Osteoblast (primary cell): ENCODE data around the gene CTTN. TPM values are rescaled to one million over a fixed set of nuclear protein-coding genes. Genes with fewer than 3 reads are reported as not detected.
A peak's percentile ranks its signal among the peaks of the same experiment; 100 is the strongest.

Experiments
- DNase-seq: peaks from one replicate; pipeline ENCODE4 v3.0.0; 2011; ENCODE audit warnings: low spot score, mixed read lengths; ENCODE audit not compliant: insufficient read length; ENCODE audit errors: missing footprints
- H2AFZ ChIP-seq: 2 replicates; pipeline ENCODE4 v1.6.0; 2011; ENCODE audit warnings: mild to moderate bottlenecking, low read length
- H3K27ac ChIP-seq: 2 replicates; pipeline ENCODE4 v1.5.1; 2011; ENCODE audit warnings: mild to moderate bottlenecking, low read depth, low read length, moderate library complexity
- H3K27me3 ChIP-seq: 2 replicates; pipeline ENCODE4 v1.6.0; 2012; ENCODE audit warnings: mild to moderate bottlenecking, control low read depth, inconsistent platforms, low read length, moderate library complexity; ENCODE audit not compliant: insufficient read depth
- H3K36me3 ChIP-seq: 2 replicates; pipeline ENCODE4 v1.5.1; 2011; ENCODE audit warnings: mild to moderate bottlenecking, low read length, control low read depth, moderate library complexity; ENCODE audit not compliant: insufficient read depth
- H3K4me1 ChIP-seq: 2 replicates; pipeline ENCODE4 v1.5.1; 2011; ENCODE audit warnings: mild to moderate bottlenecking, low read length, control low read depth, moderate library complexity; ENCODE audit not compliant: insufficient read depth
- H3K4me2 ChIP-seq: 2 replicates; pipeline ENCODE4 v1.6.0; 2011; ENCODE audit warnings: mild to moderate bottlenecking, low read length; ENCODE audit not compliant: insufficient read depth
- H3K4me3 ChIP-seq: fragments of 200-600 bp; sonication (generic); 3 replicates; pipeline ENCODE4 v1.5.1; 2012; ENCODE audit warnings: mild to moderate bottlenecking, low read length, inconsistent platforms; ENCODE audit not compliant: insufficient read depth
- H3K79me2 ChIP-seq: 2 replicates; pipeline ENCODE4 v1.6.0; 2012; ENCODE audit warnings: mild to moderate bottlenecking, low read length, control low read depth, inconsistent platforms; ENCODE audit not compliant: insufficient read depth
- H3K9me3 ChIP-seq: 2 replicates; pipeline ENCODE4 v1.5.1; 2011; ENCODE audit warnings: low read depth, low read length, control low read depth
- H4K20me1 ChIP-seq: 2 replicates; pipeline ENCODE4 v1.6.0; 2012; ENCODE audit warnings: mild to moderate bottlenecking, low read length, control low read depth; ENCODE audit not compliant: insufficient read depth
- total RNA-seq: library from RNA; depleted of rRNA; stranded (reverse); fragments of >200 nt; gene quantifications from 2 replicates; pipeline ENCODE4 v1.2.3, GENCODE V29; 2012
- TF ChIP-seq, protein P1 (sequence below): IDR thresholded peaks from 2 replicates; pipeline ENCODE4 v1.5.1; 2011; ENCODE audit warnings: mild to moderate bottlenecking, low read depth, low read length, moderate library complexity; ENCODE audit errors: extremely low read depth

Gene CTTN
- total RNA-seq, 1 donor = 429 TPM

DNA sequence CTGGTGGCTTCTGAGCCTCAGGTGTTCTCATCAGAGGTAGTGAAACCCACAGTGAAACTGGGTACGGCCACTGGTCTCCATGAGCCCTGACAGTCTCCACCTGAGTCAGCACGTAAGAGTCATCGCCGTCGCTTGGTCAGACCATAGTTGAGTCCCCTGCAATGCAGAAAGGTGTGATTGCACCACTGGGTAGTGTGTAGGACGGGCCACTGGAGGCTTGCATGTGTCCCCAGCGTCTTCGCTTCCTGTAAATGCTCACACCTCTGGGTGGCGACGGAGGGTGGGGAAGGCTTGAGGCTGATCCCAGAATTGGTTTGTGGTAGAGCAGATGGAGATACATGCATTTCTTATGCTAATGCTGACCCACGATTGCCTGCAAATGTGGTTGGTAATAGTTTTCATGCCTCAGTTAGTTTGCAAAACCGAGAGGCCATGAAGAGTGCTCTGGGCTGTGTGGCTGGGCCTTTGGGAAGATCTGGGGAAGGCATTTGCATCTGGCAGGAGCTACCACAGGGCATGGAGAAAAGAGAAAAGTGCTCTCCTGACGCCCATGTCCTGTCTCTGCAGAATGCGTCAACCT is 26.5 kb downstream of the CTTN start:
- TF ChIP-seq, protein P1, sequence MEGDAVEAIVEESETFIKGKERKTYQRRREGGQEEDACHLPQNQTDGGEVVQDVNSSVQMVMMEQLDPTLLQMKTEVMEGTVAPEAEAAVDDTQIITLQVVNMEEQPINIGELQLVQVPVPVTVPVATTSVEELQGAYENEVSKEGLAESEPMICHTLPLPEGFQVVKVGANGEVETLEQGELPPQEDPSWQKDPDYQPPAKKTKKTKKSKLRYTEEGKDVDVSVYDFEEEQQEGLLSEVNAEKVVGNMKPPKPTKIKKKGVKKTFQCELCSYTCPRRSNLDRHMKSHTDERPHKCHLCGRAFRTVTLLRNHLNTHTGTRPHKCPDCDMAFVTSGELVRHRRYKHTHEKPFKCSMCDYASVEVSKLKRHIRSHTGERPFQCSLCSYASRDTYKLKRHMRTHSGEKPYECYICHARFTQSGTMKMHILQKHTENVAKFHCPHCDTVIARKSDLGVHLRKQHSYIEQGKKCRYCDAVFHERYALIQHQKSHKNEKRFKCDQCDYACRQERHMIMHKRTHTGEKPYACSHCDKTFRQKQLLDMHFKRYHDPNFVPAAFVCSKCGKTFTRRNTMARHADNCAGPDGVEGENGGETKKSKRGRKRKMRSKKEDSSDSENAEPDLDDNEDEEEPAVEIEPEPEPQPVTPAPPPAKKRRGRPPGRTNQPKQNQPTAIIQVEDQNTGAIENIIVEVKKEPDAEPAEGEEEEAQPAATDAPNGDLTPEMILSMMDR = no peak
- peaks cover 72% of the 10 kb centered on the region for H4K20me1 ChIP-seq
- peak overlapping the region; percentile 62 for H3K27ac ChIP-seq
- H3K9me3 ChIP-seq = no peaks in the 10 kb centered on the region
- peaks cover 75% of the 10 kb centered on the region for H3K36me3 ChIP-seq
- no peak overlapping the region for H2AFZ ChIP-seq
- H3K4me1 ChIP-seq = peaks cover 18% of the 10 kb centered on the region
- peak; percentile 56 for DNase-seq
- no peak overlapping the region for H3K4me3 ChIP-seq
- peaks cover 62% of the 10 kb centered on the region for H3K79me2 ChIP-seq
- no peak overlapping the region for H3K4me2 ChIP-seq
- no peaks in the 10 kb centered on the region for H3K27me3 ChIP-seq

DNA sequence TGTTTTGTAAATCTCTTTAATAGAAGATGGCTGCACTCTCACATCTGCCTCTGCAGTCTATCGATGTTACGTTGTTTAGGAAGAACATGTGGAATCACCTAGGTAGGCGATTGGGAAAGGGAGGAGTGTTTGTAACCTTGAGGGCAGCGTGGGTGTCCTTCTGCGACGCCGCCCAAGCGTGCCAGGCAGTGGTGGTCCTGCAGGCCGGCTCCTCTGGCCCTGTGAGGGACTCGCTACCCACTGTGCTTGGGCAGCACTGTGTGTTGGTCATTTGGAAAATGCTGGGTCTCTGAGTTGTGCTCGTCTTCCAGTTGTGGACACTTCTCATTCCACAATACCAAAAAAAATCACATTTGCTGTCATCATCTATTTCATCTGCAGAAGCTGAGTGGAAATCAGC is 29.1 kb downstream of the CTTN start:
- H2AFZ ChIP-seq = no peak overlapping the region
- DNase-seq = peak; percentile 49
- no peak overlapping the region for H3K27ac ChIP-seq
- no peaks in the 10 kb centered on the region for H3K27me3 ChIP-seq
- no peak overlapping the region for H3K4me3 ChIP-seq
- H3K4me2 ChIP-seq = no peak overlapping the region
- TF ChIP-seq, protein P1 = no peak
- peaks cover 57% of the 10 kb centered on the region for H3K79me2 ChIP-seq
- H3K4me1 ChIP-seq = peaks cover 12% of the 10 kb centered on the region
- H4K20me1 ChIP-seq = peaks cover 67% of the 10 kb centered on the region
- H3K9me3 ChIP-seq = no peaks in the 10 kb centered on the region
- peaks cover 73% of the 10 kb centered on the region for H3K36me3 ChIP-seq

DNA sequence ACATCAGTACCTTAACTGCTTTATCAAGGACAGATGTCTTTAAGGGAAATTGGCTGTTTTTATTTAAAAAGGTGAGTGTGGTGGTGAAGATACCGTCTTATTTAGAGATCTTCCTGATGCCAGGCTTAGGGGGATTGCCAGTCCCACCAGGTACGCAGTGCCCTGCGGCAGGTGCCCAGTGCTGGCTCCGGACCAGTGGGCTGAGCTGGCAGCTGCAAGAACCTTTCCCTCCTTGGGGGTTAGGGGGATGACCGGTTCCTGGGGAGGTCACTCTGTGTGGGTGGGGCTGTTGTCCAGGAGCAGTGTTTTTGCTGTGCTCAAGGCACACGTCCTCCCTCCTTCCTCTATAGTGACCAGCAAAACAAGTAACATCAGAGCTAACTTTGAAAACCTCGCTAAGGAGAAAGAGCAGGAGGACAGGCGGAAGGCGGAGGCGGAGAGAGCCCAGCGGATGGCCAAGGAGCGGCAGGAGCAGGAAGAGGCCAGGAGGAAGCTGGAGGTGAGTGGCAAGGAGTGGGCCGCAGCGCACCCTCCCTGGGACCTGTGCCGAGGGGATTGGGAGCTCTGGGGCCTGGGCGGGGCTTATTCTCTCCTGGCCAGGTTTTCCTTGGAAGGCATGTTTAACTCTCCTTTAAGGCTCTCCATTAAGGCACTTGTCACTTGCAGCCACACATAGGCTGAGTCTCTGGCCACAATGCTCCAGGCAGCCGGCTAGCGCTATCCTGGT is 30.5 kb downstream of the CTTN start:
- Histone ChIP-seq H2AFZ (no peak overlapping the region), H3K4me1 (peaks cover 8% of the 10 kb centered on the region), H4K20me1 (peaks cover 60% of the 10 kb centered on the region), H3K36me3 (peaks cover 79% of the 10 kb centered on the region), H3K79me2 (peaks cover 48% of the 10 kb centered on the region), H3K27ac (no peak overlapping the region), H3K4me2 (no peak overlapping the region), H3K9me3 (no peaks in the 10 kb centered on the region), H3K4me3 (no peak overlapping the region), H3K27me3 (no peaks in the 10 kb centered on the region)
- peak; percentile 75 for DNase-seq
- TF ChIP-seq, protein P1 = no peak

DNA sequence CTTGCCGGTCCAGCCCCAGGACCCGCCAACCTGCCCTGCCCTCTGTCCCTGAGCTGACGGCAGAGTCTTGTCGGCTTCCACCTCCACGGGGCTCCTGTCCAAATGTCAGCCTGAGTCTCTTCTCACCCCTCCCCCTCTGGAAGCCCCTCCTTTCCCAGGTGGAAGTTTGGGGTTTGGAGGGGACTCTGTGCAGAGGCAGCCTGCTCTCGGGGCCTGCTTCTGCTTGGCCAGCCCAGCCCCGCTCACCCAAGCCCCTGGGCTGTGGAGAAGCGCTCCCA is 31.0 kb downstream of the CTTN start:
- peaks cover 55% of the 10 kb centered on the region for H4K20me1 ChIP-seq
- H3K27ac ChIP-seq = no peak overlapping the region
- H3K4me2 ChIP-seq = no peak overlapping the region
- TF ChIP-seq, protein P1 = no peak
- H3K4me3 ChIP-seq = no peak overlapping the region
- no peaks in the 10 kb centered on the region for H3K27me3 ChIP-seq
- peaks cover 45% of the 10 kb centered on the region for H3K79me2 ChIP-seq
- no peaks in the 10 kb centered on the region for H3K9me3 ChIP-seq
- peaks cover 2% of the 10 kb centered on the region for H3K4me1 ChIP-seq
- no peak for DNase-seq
- no peak overlapping the region for H2AFZ ChIP-seq
- H3K36me3 ChIP-seq = peaks cover 83% of the 10 kb centered on the region
